ENCODE data around the gene PSME2.
"Not testable (repeated sequence)": the region's sequence is repeated elsewhere in the genome, so short reads cannot be mapped to it uniquely, and the experiment has no call there.

Gene PSME2

GRCh38 chr14:24113801-24114531, 32.4 kb downstream of the PSME2 start:
- peak overlapping the region; percentile 88 for H3K4me3 Mint-ChIP-seq
- peaks cover 51% of the 10 kb centered on the region for H3K36me3 Mint-ChIP-seq (ENCODE audit: low read depth)
- no peaks in the 10 kb centered on the region for H3K27me3 Mint-ChIP-seq
- H3K27ac Mint-ChIP-seq, result peak overlapping the region; percentile 100
- intact Hi-C loops (cut with micrococcal nuclease), result loop anchor here (1.0 to 10.0 kb wide), 6 partner anchors 20 to 101 kb away; partner anchors contain the start of genes CHMP4A, EMC9, IPO4 and IRF9
- H3K9me3 Mint-ChIP-seq, result no peaks in the 10 kb centered on the region
- H3K4me1 Mint-ChIP-seq (ENCODE audit: low read depth), result peaks cover 42% of the 10 kb centered on the region

GRCh38 chr14:24113379-24113800, 33.0 kb downstream of the PSME2 start:
- Mint-ChIP-seq H3K4me3 (peak overlapping the region; percentile 88), H3K27me3 (no peaks in the 10 kb centered on the region), H3K9me3 (no peaks in the 10 kb centered on the region), H3K4me1 (ENCODE audit: low read depth) (peaks cover 47% of the 10 kb centered on the region), H3K27ac (peak overlapping the region; percentile 100), H3K36me3 (ENCODE audit: low read depth) (peaks cover 45% of the 10 kb centered on the region)
- intact Hi-C loops (cut with micrococcal nuclease), result loop anchor here (10.0 kb wide), 1 partner anchor 101 kb away; the partner anchor contains the start of genes CHMP4A and MDP1

GRCh38 chr14:24110523-24110922, 35.9 kb downstream of the PSME2 start:
- intact Hi-C loops (cut with micrococcal nuclease), result loop anchor here (10.0 kb wide), 1 partner anchor 104 kb away; the partner anchor contains the start of genes CHMP4A and MDP1
- Mint-ChIP-seq H3K4me1 (ENCODE audit: low read depth) (peaks cover 39% of the 10 kb centered on the region), H3K36me3 (ENCODE audit: low read depth) (peaks cover 21% of the 10 kb centered on the region), H3K27me3 (no peaks in the 10 kb centered on the region), H3K9me3 (no peaks in the 10 kb centered on the region), H3K4me3 (no peak overlapping the region), H3K27ac (no peak overlapping the region)

- Mint-ChIP-seq H3K4me3 (no peak overlapping the region), H3K27me3 (no peaks in the 10 kb centered on the region), H3K27ac (no peak overlapping the region), H3K36me3 (ENCODE audit: low read depth) (peaks cover 19% of the 10 kb centered on the region), H3K9me3 (no peaks in the 10 kb centered on the region), H3K4me1 (ENCODE audit: low read depth) (peaks cover 39% of the 10 kb centered on the region)
- intact Hi-C loops (cut with micrococcal nuclease), result loop anchor here (10.0 kb wide), 1 partner anchor 105 kb away; the partner anchor contains the start of genes CHMP4A and MDP1
Observed at GRCh38 chr14:24110060-24110459, 36.4 kb downstream of the PSME2 start.

- no peaks in the 10 kb centered on the region for H3K27me3 Mint-ChIP-seq
- no peak overlapping the region for H3K4me3 Mint-ChIP-seq
- peaks cover 20% of the 10 kb centered on the region for H3K36me3 Mint-ChIP-seq (ENCODE audit: low read depth)
- intact Hi-C loops (cut with micrococcal nuclease), result loop anchor here (2.0 to 5.0 kb wide), 3 partner anchors 50 to 96 kb away; no protein-coding TSS in a partner anchor
- H3K9me3 Mint-ChIP-seq, result no peaks in the 10 kb centered on the region
- peak overlapping the region; percentile 55 for H3K27ac Mint-ChIP-seq
- H3K4me1 Mint-ChIP-seq (ENCODE audit: low read depth), result peaks cover 35% of the 10 kb centered on the region
Observed at GRCh38 chr14:24108336-24108874, 38.0 kb downstream of the PSME2 start.

GRCh38 chr14:24106672-24107271, 39.6 kb downstream of the PSME2 start:
- Mint-ChIP-seq H3K27me3 (no peaks in the 10 kb centered on the region), H3K36me3 (ENCODE audit: low read depth) (peaks cover 34% of the 10 kb centered on the region), H3K9me3 (no peaks in the 10 kb centered on the region), H3K4me3 (no peak overlapping the region), H3K4me1 (ENCODE audit: low read depth) (peaks cover 35% of the 10 kb centered on the region), H3K27ac (peak overlapping the region; percentile 56)
- intact Hi-C loops (cut with micrococcal nuclease), result loop anchor here (5.0 kb wide), 1 partner anchor 94 kb away; no protein-coding TSS in a partner anchor

- peaks cover 44% of the 10 kb centered on the region for H3K36me3 Mint-ChIP-seq (ENCODE audit: low read depth)
- H3K27ac Mint-ChIP-seq, result peak overlapping the region; percentile 56
- not testable (repeated sequence) for H3K9me3 Mint-ChIP-seq, H3K27me3 Mint-ChIP-seq, H3K4me3 Mint-ChIP-seq
- peaks cover 30% of the 10 kb centered on the region for H3K4me1 Mint-ChIP-seq (ENCODE audit: low read depth)
- intact Hi-C loops (cut with micrococcal nuclease), result loop anchor here (5.0 kb wide), 1 partner anchor 93 kb away; no protein-coding TSS in a partner anchor
Observed at GRCh38 chr14:24105609-24106239, 40.7 kb downstream of the PSME2 start.

- intact Hi-C loops (cut with micrococcal nuclease), result no loop called here
- Mint-ChIP-seq H3K27ac (no peak overlapping the region), H3K4me1 (ENCODE audit: low read depth) (peaks cover 42% of the 10 kb centered on the region), H3K27me3 (no peaks in the 10 kb centered on the region), H3K4me3 (no peak overlapping the region), H3K9me3 (no peaks in the 10 kb centered on the region), H3K36me3 (ENCODE audit: low read depth) (peaks cover 66% of the 10 kb centered on the region)
Observed at GRCh38 chr14:24103451-24103850, 43.0 kb downstream of the PSME2 start.

- Mint-ChIP-seq H3K9me3 (no peaks in the 10 kb centered on the region), H3K27ac (no peak overlapping the region), H3K4me3 (no peak overlapping the region), H3K27me3 (no peaks in the 10 kb centered on the region), H3K4me1 (ENCODE audit: low read depth) (peaks cover 46% of the 10 kb centered on the region), H3K36me3 (ENCODE audit: low read depth) (peaks cover 76% of the 10 kb centered on the region)
- intact Hi-C loops (cut with micrococcal nuclease), result no loop called here
Observed at GRCh38 chr14:24102357-24103048, 43.9 kb downstream of the PSME2 start.

GRCh38 chr14:24100982-24101494, 45.4 kb downstream of the PSME2 start:
- Mint-ChIP-seq H3K4me3 (no peak overlapping the region), H3K4me1 (ENCODE audit: low read depth) (peaks cover 48% of the 10 kb centered on the region), H3K9me3 (no peaks in the 10 kb centered on the region), H3K36me3 (ENCODE audit: low read depth) (peaks cover 89% of the 10 kb centered on the region), H3K27ac (no peak overlapping the region), H3K27me3 (no peaks in the 10 kb centered on the region)
- intact Hi-C loops (cut with micrococcal nuclease), result no loop called here

- Mint-ChIP-seq H3K4me3 (no peak overlapping the region), H3K9me3 (no peaks in the 10 kb centered on the region), H3K27me3 (no peaks in the 10 kb centered on the region), H3K27ac (no peak overlapping the region), H3K4me1 (ENCODE audit: low read depth) (peaks cover 47% of the 10 kb centered on the region), H3K36me3 (ENCODE audit: low read depth) (peaks cover 94% of the 10 kb centered on the region)
- intact Hi-C loops (cut with micrococcal nuclease), result no loop called here
Observed at GRCh38 chr14:24100197-24100981, 46.0 kb downstream of the PSME2 start.

- Mint-ChIP-seq H3K9me3 (no peaks in the 10 kb centered on the region), H3K4me3 (no peak overlapping the region), H3K36me3 (ENCODE audit: low read depth) (peaks cover 94% of the 10 kb centered on the region), H3K27me3 (no peaks in the 10 kb centered on the region), H3K4me1 (ENCODE audit: low read depth) (peaks cover 44% of the 10 kb centered on the region), H3K27ac (no peak overlapping the region)
- intact Hi-C loops (cut with micrococcal nuclease), result no loop called here
Observed at GRCh38 chr14:24098927-24099813, 47.2 kb downstream of the PSME2 start.

All from dendritic cell treated with granulocyte-macrophage colony-stimulating factor and Interleukin-4, amounts not matched to agents 40 ng/mL and 50 ng/mL, for 4 days (primary cell).